HG03520 (cell line): ENCODE data around the gene FAM234B.
A peak's percentile ranks its signal among the peaks of the same experiment; 100 is the strongest.

Experiments
- ATAC-seq: cut with Tn5 transposase; IDR thresholded peaks from one replicate; pipeline ENCODE4 v1.9.1; 2021; ENCODE audit warnings: mild to moderate bottlenecking, moderate library complexity; ENCODE audit not compliant: unreplicated experiment

The FAM234B gene

GRCh38 chr12:13044002-13044905 is at the start of gene FAM234B:
FAM234B (plus strand) TSS chr12:13044381; CDS start chr12:13044404, 23 bp downstream.
- peak; percentile 84 for ATAC-seq

- ATAC-seq = no peak
These were observed 49.1 kb upstream of the FAM234B start for GRCh38 chr12:12995088-12995487.

- ATAC-seq = no peak
These were observed 48.0 kb upstream of the FAM234B start for GRCh38 chr12:12996209-12996608.

- no peak for ATAC-seq
These were observed 47.0 kb upstream of the FAM234B start for GRCh38 chr12:12997156-12997555.

GRCh38 chr12:12997734-12998133 is 46.4 kb upstream of the FAM234B start:
- no peak for ATAC-seq

- no peak for ATAC-seq
These were observed 45.9 kb upstream of the FAM234B start for GRCh38 chr12:12998248-12998647.

GRCh38 chr12:12999271-12999958 is 44.8 kb upstream of the FAM234B start:
- ATAC-seq = no peak

- ATAC-seq = peak; percentile 85
These were observed 44.1 kb upstream of the FAM234B start, which contains the start of gene HEBP1 for GRCh38 chr12:12999959-13000615. HEBP1 (minus strand) TSS chr12:13000265; CDS start chr12:13000114, 151 bp downstream.

GRCh38 chr12:13000616-13000924 is 43.6 kb upstream of the FAM234B start:
- ATAC-seq = peak; percentile 32

- ATAC-seq = no peak
These were observed 43.0 kb upstream of the FAM234B start for GRCh38 chr12:13000925-13001774.

- no peak for ATAC-seq
These were observed 42.5 kb upstream of the FAM234B start for GRCh38 chr12:13001775-13002040.

- no peak for ATAC-seq
These were observed 41.7 kb upstream of the FAM234B start for GRCh38 chr12:13002301-13003097.

- no peak for ATAC-seq
These were observed 39.8 kb upstream of the FAM234B start for GRCh38 chr12:13004361-13004760.

GRCh38 chr12:13004986-13005385 is 39.2 kb upstream of the FAM234B start:
- ATAC-seq = no peak

- ATAC-seq = no peak
These were observed 38.5 kb upstream of the FAM234B start for GRCh38 chr12:13005649-13006048.

- no peak for ATAC-seq
These were observed 36.5 kb upstream of the FAM234B start for GRCh38 chr12:13007496-13008233.

GRCh38 chr12:13008741-13009380 is 35.3 kb upstream of the FAM234B start:
- ATAC-seq = no peak

GRCh38 chr12:13011098-13011497 is 33.1 kb upstream of the FAM234B start:
- no peak for ATAC-seq

- ATAC-seq = no peak
These were observed 21.3 kb upstream of the FAM234B start for GRCh38 chr12:13022851-13023271.
